ENCODE measurements around the gene FSTL4. TPM values are rescaled to one million over a fixed set of nuclear protein-coding genes. Genes with fewer than 3 reads are reported as not detected.

Gene FSTL4
- total RNA-seq, 2 donors from 2014 or later: 0.26 to 1.3 TPM

DNA sequence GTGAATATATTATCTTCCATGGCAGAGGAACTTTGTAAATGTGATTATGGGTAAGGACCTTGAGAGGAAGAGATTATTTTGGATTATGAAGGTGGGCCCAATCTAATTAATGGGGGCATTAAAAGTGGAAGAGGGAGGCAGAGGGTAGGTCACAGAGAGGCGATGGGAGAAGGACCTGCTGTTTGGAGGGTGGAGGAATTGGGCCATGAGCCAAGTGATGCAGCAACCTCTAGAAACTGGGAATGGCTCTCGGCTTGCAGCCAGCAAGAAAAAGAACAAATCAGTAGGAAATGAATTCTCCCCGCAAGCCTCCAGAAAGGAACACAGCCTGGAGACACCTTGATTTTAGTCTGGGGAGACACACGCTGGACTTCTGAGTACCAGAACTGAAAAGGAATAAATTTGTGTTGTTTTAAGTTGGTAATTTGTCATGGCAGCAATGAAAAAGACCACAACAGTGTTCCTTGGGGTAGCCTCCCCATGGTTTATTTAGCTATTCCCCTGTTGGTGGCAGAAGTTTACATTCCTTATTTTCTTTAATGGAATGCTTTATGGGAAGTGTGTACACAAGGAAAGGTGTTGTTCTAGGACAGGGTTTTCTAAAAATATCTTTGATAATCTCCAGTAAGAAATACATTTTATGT, 456.9 kb downstream of the FSTL4 start:
- ATAC-seq (no peak), DNase-seq (no peak)
- Histone ChIP-seq H3K36me3 (replicated peaks in 1 of 2; ENCODE audit: insufficient read depth in 1 of 2, low read depth in 2 of 2) (no peaks in the 10 kb centered on the region), H3K4me1 (no peaks in the 10 kb centered on the region), H3K9me3 (no peaks in the 10 kb centered on the region), H3K27ac (no peak overlapping the region), H3K27me3 (no peaks in the 10 kb centered on the region), H3K4me3 (no peak overlapping the region)
- TF ChIP-seq POLR2A (IDR thresholded peaks at IDR 0.05): no peak
- TF ChIP-seq, protein P1, sequence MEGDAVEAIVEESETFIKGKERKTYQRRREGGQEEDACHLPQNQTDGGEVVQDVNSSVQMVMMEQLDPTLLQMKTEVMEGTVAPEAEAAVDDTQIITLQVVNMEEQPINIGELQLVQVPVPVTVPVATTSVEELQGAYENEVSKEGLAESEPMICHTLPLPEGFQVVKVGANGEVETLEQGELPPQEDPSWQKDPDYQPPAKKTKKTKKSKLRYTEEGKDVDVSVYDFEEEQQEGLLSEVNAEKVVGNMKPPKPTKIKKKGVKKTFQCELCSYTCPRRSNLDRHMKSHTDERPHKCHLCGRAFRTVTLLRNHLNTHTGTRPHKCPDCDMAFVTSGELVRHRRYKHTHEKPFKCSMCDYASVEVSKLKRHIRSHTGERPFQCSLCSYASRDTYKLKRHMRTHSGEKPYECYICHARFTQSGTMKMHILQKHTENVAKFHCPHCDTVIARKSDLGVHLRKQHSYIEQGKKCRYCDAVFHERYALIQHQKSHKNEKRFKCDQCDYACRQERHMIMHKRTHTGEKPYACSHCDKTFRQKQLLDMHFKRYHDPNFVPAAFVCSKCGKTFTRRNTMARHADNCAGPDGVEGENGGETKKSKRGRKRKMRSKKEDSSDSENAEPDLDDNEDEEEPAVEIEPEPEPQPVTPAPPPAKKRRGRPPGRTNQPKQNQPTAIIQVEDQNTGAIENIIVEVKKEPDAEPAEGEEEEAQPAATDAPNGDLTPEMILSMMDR (IDR thresholded peaks at IDR 0.05): no peak
- 75 to 90% methylated on average over 4 of the region's 4 CpGs for WGBS, 2 donors
- intact Hi-C loops (cut with DNase I): no loop called here

- intact Hi-C loops (cut with DNase I): no loop called here
- WGBS, 2 donors: 92 to 93% methylated on average over 10 to 12 of the region's 12 CpGs
Measured at GRCh38 chr5:133154274-133155075, 457.9 kb downstream of the FSTL4 start.

GRCh38 chr5:133150909-133151544, 461.3 kb downstream of the FSTL4 start:
- DNase-seq: no peak
- Histone ChIP-seq H3K36me3 (replicated peaks in 1 of 2; ENCODE audit: insufficient read depth in 1 of 2, low read depth in 2 of 2) (no peaks in the 10 kb centered on the region), H3K27me3 (no peaks in the 10 kb centered on the region), H3K27ac (no peak overlapping the region), H3K9me3 (no peaks in the 10 kb centered on the region), H3K4me3 (no peak overlapping the region), H3K4me1 (peaks cover 12% of the 10 kb centered on the region)
- intact Hi-C loops (cut with DNase I): no loop called here
- no peak for TF ChIP-seq POLR2A (IDR thresholded peaks at IDR 0.05)
- TF ChIP-seq, protein P1 (IDR thresholded peaks at IDR 0.05): no peak
- ATAC-seq: no peak
- 96 to 98% methylated on average over 6 of the region's 6 CpGs for WGBS, 2 donors

More at GRCh38 chr5:133154274-133155075, 457.9 kb downstream of the FSTL4 start:
- H3K9me3 ChIP-seq: no peaks in the 10 kb centered on the region
- no peak overlapping the region for H3K27ac ChIP-seq
- DNase-seq (no peak), ATAC-seq (no peak)
- no peaks in the 10 kb centered on the region for H3K27me3 ChIP-seq
- H3K4me1 ChIP-seq: peaks cover 8% of the 10 kb centered on the region
- H3K36me3 ChIP-seq (replicated peaks in 1 of 2; ENCODE audit: insufficient read depth in 1 of 2, low read depth in 2 of 2): no peaks in the 10 kb centered on the region
- no peak for TF ChIP-seq POLR2A (IDR thresholded peaks at IDR 0.05)
- TF ChIP-seq, protein P1 (IDR thresholded peaks at IDR 0.05): no peak
- no peak overlapping the region for H3K4me3 ChIP-seq

- Histone ChIP-seq H3K4me3 (no peak overlapping the region), H3K27me3 (no peaks in the 10 kb centered on the region), H3K27ac (peak overlapping the region in 2 of 4 donors; percentile 35 to 58), H3K9me3 (no peaks in the 10 kb centered on the region), H3K4me1 (peaks cover 12% of the 10 kb centered on the region), H3K36me3 (replicated peaks in 1 of 2; ENCODE audit: insufficient read depth in 1 of 2, low read depth in 2 of 2) (no peaks in the 10 kb centered on the region)
- ATAC-seq (peak; percentile 86), DNase-seq (peak; percentile 54 to 82 (median 71))
- intact Hi-C loops (cut with DNase I): no loop called here
- TF ChIP-seq POLR2A (IDR thresholded peaks at IDR 0.05): no peak
- TF ChIP-seq, protein P1 (IDR thresholded peaks at IDR 0.05): no peak
- 35% methylated on average over 4 of the region's 4 CpGs; no CpG with 5 or more reads in 1 of the 2 donors for WGBS, 2 donors
Measured at GRCh38 chr5:133149345-133149744, 463.0 kb downstream of the FSTL4 start.

Data from body of pancreas (tissue), 4 donors.